Hepatocyte (in vitro differentiated cells): ENCODE data around the gene PARD3B. TPM values are rescaled to one million over a fixed set of nuclear protein-coding genes. Genes with fewer than 3 reads are reported as not detected.

Experiments used
- DNase-seq: peaks from one replicate; pipeline ENCODE4 v3.0.0-alpha.2; 2016; ENCODE audit warnings: low spot score
- H2AFZ ChIP-seq: fragments of 200-600 bp; sonication (generic); 2 replicates; pipeline ENCODE4 v1.6.0; 2016; ENCODE audit warnings: antibody characterized with exemption, mild to moderate bottlenecking
- H3K27ac ChIP-seq: fragments of 200-600 bp; sonication (generic); 2 replicates; pipeline ENCODE4 v1.5.1; 2016; ENCODE audit warnings: mild to moderate bottlenecking
- H3K27me3 ChIP-seq: fragments of 200-600 bp; sonication (generic); 2 replicates; pipeline ENCODE4 v1.6.1; 2016
- H3K36me3 ChIP-seq: fragments of 200-600 bp; sonication (generic); replicated peaks from 2 replicates; pipeline ENCODE4 v1.5.1; 2016; ENCODE audit warnings: low read depth; ENCODE audit not compliant: insufficient read depth
- H3K4me1 ChIP-seq: fragments of 200-600 bp; sonication (generic); 2 replicates; pipeline ENCODE4 v1.5.1; 2016; ENCODE audit warnings: mild to moderate bottlenecking, moderate library complexity; ENCODE audit not compliant: insufficient read depth
- H3K4me2 ChIP-seq: fragments of 200-600 bp; sonication (generic); 2 replicates; pipeline ENCODE4 v1.6.0; 2016
- H3K4me3 ChIP-seq: fragments of 200-600 bp; sonication (generic); 2 replicates; pipeline ENCODE4 v1.5.1; 2016; ENCODE audit warnings: mild to moderate bottlenecking
- H3K79me2 ChIP-seq: fragments of 200-600 bp; sonication (generic); 2 replicates; pipeline ENCODE4 v1.6.0; 2017; ENCODE audit warnings: mild to moderate bottlenecking
- H3K9me2 ChIP-seq: fragments of 200-600 bp; sonication (generic); replicated peaks from 2 replicates; pipeline ENCODE4 v1.6.0; 2017; ENCODE audit warnings: mild to moderate bottlenecking; ENCODE audit not compliant: insufficient read depth
- H3K9me3 ChIP-seq: fragments of 200-600 bp; sonication (generic); 2 replicates; pipeline ENCODE4 v1.5.1; 2016; ENCODE audit warnings: low read depth, mild to moderate bottlenecking
- H4K20me1 ChIP-seq: fragments of 200-600 bp; sonication (generic); 2 replicates; pipeline ENCODE4 v1.6.0; 2016; ENCODE audit warnings: mild to moderate bottlenecking; ENCODE audit not compliant: insufficient read depth, poor library complexity, severe bottlenecking
- EZH2 ChIP-seq: fragments of 200-600 bp; sonication (generic); IDR thresholded peaks from 2 replicates; pipeline ENCODE4 v1.6.1; 2016; ENCODE audit warnings: antibody characterized with exemption, mild to moderate bottlenecking, borderline replicate concordance
- EZH2phosphoT487 ChIP-seq: fragments of 200-600 bp; sonication (generic); IDR thresholded peaks from one replicate; pipeline ENCODE4 v1.6.1; 2018; ENCODE audit warnings: antibody characterized with exemption, mild to moderate bottlenecking, low read depth, moderate library complexity; ENCODE audit not compliant: unreplicated experiment, severe bottlenecking
- WGBS: methylation state at CpG from one replicate; pipeline ENCODE4 v1.1.6; 2016; ENCODE audit warnings: low lambda C conversion rate; ENCODE audit errors: missing lambda C conversion rate; 5-methylcytosine and 5-hydroxymethylcytosine counted together
- polyA plus RNA-seq: library from polyadenylated mRNA; unstranded; fragments of >200 nt; fragmentation: Nextera tagmentation; extraction: Ambion mirVana; gene quantifications from 2 replicates; pipeline ENCODE4 v1.2.1, GENCODE V29; 2016
- total RNA-seq: library from RNA; depleted of rRNA; stranded (reverse); fragments of >200 nt; gene quantifications from 2 replicates; pipeline ENCODE4 v1.2.3, GENCODE V29; 2014
- TF ChIP-seq, protein P1 (sequence below): fragments of 200-600 bp; sonication (generic); IDR thresholded peaks from 2 replicates; pipeline ENCODE4 v1.5.1; 2016; ENCODE audit warnings: antibody characterized with exemption, mild to moderate bottlenecking; ENCODE audit not compliant: poor library complexity

The PARD3B gene
- total and polyA plus RNA-seq, 2 experiments from 2014 or later: 11.5 to 21.7 TPM

DNA sequence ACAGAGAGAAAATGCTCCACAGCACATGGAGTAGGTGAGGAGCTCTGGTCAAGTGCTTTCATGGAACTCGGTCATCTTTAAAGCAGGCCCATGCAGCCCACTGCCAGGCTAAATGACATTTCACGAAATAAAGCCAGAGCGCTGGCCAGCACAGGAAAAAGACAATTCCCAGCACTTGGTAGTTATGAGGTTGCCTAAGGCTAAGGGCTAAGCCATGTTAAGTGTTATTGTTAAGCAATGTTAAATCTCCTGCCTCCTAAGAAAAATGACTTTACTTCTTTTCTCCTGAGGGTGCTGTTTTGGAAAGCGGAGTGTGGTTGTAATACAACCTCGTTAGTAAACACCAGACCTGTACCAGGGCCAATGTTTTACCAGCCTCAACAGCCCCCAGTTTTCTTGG, 1011.1 kb downstream of the PARD3B start:
- no peaks in the 10 kb centered on the region for H3K9me2 ChIP-seq
- H3K9me3 ChIP-seq: no peaks in the 10 kb centered on the region
- no peaks in the 10 kb centered on the region for H3K27me3 ChIP-seq
- 58% methylated on average over 5 of the region's 5 CpGs for WGBS
- H3K4me3 ChIP-seq: no peak overlapping the region
- TF ChIP-seq EZH2phosphoT487 (no peak), EZH2 (no peak)
- TF ChIP-seq, protein P1, sequence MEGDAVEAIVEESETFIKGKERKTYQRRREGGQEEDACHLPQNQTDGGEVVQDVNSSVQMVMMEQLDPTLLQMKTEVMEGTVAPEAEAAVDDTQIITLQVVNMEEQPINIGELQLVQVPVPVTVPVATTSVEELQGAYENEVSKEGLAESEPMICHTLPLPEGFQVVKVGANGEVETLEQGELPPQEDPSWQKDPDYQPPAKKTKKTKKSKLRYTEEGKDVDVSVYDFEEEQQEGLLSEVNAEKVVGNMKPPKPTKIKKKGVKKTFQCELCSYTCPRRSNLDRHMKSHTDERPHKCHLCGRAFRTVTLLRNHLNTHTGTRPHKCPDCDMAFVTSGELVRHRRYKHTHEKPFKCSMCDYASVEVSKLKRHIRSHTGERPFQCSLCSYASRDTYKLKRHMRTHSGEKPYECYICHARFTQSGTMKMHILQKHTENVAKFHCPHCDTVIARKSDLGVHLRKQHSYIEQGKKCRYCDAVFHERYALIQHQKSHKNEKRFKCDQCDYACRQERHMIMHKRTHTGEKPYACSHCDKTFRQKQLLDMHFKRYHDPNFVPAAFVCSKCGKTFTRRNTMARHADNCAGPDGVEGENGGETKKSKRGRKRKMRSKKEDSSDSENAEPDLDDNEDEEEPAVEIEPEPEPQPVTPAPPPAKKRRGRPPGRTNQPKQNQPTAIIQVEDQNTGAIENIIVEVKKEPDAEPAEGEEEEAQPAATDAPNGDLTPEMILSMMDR: no peak
- no peaks in the 10 kb centered on the region for H4K20me1 ChIP-seq
- no peaks in the 10 kb centered on the region for H3K36me3 ChIP-seq
- H3K4me1 ChIP-seq: no peaks in the 10 kb centered on the region
- H3K27ac ChIP-seq: no peak overlapping the region
- no peaks in the 10 kb centered on the region for H3K79me2 ChIP-seq
- H2AFZ ChIP-seq: no peak overlapping the region
- no peak overlapping the region for H3K4me2 ChIP-seq
- no peak for DNase-seq

DNA sequence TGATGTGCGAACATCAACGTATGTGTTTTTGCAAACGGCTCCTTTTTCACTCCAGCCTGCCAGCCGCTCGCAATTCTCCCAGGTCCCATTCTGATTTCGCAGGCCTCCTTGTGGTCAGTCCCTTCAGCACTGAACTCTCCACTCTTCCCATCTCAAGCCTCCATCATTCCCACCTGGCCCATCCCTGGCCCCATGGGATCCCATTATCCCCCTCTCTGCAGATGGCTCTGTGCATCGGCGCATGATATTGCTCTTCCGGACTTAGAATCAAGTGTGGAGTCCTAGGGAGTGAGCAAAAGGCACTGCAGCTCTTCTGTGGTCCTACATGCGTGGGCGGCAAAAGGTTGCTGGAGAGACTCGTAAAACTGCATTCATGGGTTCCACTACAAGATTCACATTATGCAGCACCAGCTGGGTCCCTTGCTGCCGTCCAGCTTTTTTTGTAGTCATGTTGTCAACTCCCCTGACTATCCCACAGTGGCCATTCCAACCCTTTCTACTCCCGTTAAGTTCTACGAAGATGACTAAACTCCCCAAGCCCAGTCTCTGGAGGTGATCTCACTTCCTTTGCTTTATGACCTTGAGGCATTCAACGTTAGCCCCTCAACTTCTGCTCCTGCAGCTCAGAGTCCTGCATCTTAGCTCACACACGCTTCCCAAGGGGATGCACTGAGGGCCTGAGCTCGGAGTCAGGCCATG, 1011.7 kb downstream of the PARD3B start:
- TF ChIP-seq EZH2: no peak
- no peak for TF ChIP-seq EZH2phosphoT487
- TF ChIP-seq, protein P1: no peak
- Histone ChIP-seq H3K36me3 (no peaks in the 10 kb centered on the region), H3K9me2 (no peaks in the 10 kb centered on the region), H4K20me1 (no peaks in the 10 kb centered on the region), H3K9me3 (no peaks in the 10 kb centered on the region), H3K4me3 (no peak overlapping the region), H3K27ac (no peak overlapping the region), H3K4me2 (no peak overlapping the region), H3K79me2 (no peaks in the 10 kb centered on the region), H2AFZ (no peak overlapping the region), H3K4me1 (no peaks in the 10 kb centered on the region), H3K27me3 (no peaks in the 10 kb centered on the region)
- DNase-seq: no peak
- WGBS: 79% methylated on average over 18 of the region's 18 CpGs

DNA sequence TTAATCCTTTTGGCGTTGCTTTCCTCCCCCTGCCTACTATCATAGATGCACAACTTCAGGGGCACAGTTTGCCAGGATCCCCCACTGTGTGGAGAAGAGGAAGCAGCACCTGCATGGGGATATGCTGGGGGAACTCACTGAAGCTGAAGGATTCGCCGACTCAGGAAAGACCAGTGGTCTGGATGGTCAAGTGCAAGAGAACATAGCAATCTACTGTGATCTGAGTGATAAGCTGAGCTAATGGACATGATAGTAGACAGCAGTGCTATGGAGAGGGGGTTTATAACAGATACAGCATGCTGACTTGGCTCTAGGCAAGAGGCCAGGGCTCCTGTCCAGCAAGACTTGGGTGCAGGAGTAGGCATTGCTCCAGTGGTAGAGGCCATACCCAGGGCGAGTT, 1012.6 kb downstream of the PARD3B start:
- Histone ChIP-seq H4K20me1 (no peaks in the 10 kb centered on the region), H3K79me2 (no peaks in the 10 kb centered on the region), H3K4me3 (no peak overlapping the region), H3K36me3 (no peaks in the 10 kb centered on the region), H2AFZ (no peak overlapping the region), H3K9me2 (no peaks in the 10 kb centered on the region), H3K4me1 (no peaks in the 10 kb centered on the region), H3K9me3 (no peaks in the 10 kb centered on the region), H3K27me3 (no peaks in the 10 kb centered on the region), H3K27ac (no peak overlapping the region), H3K4me2 (no peak overlapping the region)
- no peak for DNase-seq
- TF ChIP-seq EZH2 (no peak), EZH2phosphoT487 (no peak)
- TF ChIP-seq, protein P1: no peak
- 97% methylated on average over 4 of the region's 4 CpGs for WGBS

DNA sequence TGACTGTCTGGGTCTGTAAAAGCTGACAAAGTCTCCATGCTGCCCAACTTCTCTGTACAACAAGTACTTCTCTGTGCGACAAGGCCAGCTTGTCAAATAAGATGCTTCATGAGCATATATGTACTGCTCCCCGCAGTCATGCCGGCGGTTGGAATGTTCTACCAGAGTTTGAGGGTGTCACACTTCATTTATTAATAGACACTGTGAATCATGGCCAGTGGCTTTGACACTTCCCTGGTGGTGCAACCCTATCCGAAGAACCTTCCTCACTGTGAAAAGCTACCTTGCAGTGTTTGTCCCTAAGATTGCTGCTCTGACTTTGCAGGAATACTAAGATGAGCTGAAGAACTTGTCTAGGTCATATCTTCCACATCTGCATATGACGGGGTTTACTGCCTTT, 1016.2 kb downstream of the PARD3B start:
- Histone ChIP-seq H4K20me1 (no peaks in the 10 kb centered on the region), H3K36me3 (no peaks in the 10 kb centered on the region), H2AFZ (no peak overlapping the region), H3K4me2 (no peak overlapping the region), H3K27me3 (no peaks in the 10 kb centered on the region), H3K79me2 (no peaks in the 10 kb centered on the region), H3K4me1 (no peaks in the 10 kb centered on the region), H3K4me3 (no peak overlapping the region), H3K9me3 (no peaks in the 10 kb centered on the region), H3K27ac (no peak overlapping the region), H3K9me2 (no peaks in the 10 kb centered on the region)
- DNase-seq: no peak
- TF ChIP-seq, protein P1: no peak
- no peak for TF ChIP-seq EZH2
- TF ChIP-seq EZH2phosphoT487: no peak
- WGBS: 94% methylated on average over 6 of the region's 6 CpGs
